ENCODE results near the gene ZNF793. TPM values are rescaled to one million over a fixed set of nuclear protein-coding genes. Genes with fewer than 3 reads are reported as not detected.

ZNF793 gene
- total RNA-seq (1 to 10 TPM; 2.3 TPM), total RNA-seq (2.7 to 36.0 (median 12.4) reads per million in 172 experiments)
- 3.5 TPM for polyA plus RNA-seq (2013, experiment 1 of 2)
- 5.0 TPM for polyA plus RNA-seq (2013, experiment 2 of 2)

DNA sequence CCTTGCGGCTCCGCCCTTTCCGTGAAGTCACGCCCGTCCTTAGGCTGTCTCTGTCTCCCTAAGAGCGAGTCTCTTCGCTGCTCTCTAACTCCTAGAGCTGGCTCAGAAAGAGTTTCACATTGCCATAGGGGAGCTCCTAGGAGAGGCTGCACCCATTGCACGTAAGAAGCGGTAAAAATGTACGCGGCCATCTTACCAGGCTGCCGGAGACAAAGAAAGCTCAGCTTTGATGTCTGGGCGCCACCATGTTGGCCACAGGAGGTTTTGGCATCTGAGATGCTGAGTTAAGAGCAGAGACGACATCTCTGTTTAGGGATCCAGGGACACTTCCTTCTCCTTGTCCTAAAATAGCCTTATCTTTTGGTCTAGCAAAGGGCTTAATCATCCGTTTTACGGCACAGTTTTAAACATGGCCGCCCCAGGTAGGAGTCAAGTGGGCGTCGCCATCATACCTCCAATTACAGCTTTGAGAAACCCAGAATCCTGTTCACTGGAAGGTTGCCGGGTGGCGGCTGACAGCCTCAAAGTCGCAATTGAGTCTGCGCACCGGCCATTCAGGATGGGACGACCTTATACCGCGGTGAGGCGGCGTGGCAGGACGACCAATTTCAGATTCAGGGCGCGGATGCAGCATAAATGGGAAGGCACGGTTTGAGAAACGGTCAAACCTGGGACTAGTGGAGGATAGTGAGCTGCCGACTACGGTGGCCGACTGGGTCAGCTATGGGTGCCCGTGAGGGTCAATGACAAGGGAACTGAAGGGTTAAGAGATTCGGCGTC, at the start of gene ZNF793:
Gene ZNF793 (plus strand): TSS at position 553 of the 780 bp plus-strand sequence. CDS start 16,501 bp downstream, outside the sequence.
- POLR2A ChIA-PET, result interaction anchor here (0.6 to 2.4 kb wide), 33 partner anchors 20 to 1292 kb away, joined by 3 to 133 read pairs (median 5); partner anchors contain the start of genes PSMD8, SIPA1L3, ZFP14 and ZFP30
- CTCF ChIA-PET, result interaction anchor here (1.0 to 1.6 kb wide), 3 partner anchors 46 to 533 kb away, joined by 5 to 6 read pairs (median 5); partner anchors contain the start of gene ZNF527
- peak within 1 kb of the TSS; percentile 68 for H3K4me3 ChIP-seq (ENCODE audit: low read length)
- H3K27me3 ChIP-seq (ENCODE audit: control insufficient read depth in 1 of 2, insufficient read depth in 2 of 2, low read length in 2 of 2), result no peaks in the 10 kb centered on the region
- peak within 1 kb of the TSS; percentile 88 to 92 for H3K27ac ChIP-seq (ENCODE audit: low read depth in 1 of 2, low read length in 2 of 2)
- no peaks in the 10 kb centered on the region for H3K36me3 ChIP-seq (ENCODE audit: insufficient read depth, low read length)
- intact Hi-C loops (cut with DNase I, micrococcal nuclease), result loop anchor here (1.0 to 10.0 kb wide), 7 partner anchors 37 to 1292 kb away; partner anchors contain the start of genes ZNF540 (in 2 of the 2), ZNF570 (in 2 of the 2), ZNF571 (in 2 of the 2) and ZNF146 (in 1 of the 2)
- H3K4me3 Mint-ChIP-seq, result no peak within 1 kb of the TSS
- peaks cover 20% of the 10 kb centered on the region for H3K4me1 ChIP-seq (ENCODE audit: insufficient read depth, low read length)
- DNase-seq, result peak; percentile 68 to 92 (median 78)
- H3K27ac Mint-ChIP-seq, result no peak within 1 kb of the TSS
- no peaks in the 10 kb centered on the region for H3K4me1 Mint-ChIP-seq (ENCODE audit: low read depth)
- H3K36me3 Mint-ChIP-seq (ENCODE audit: low read depth), result peaks cover 51% of the 10 kb centered on the region
- peak; percentile 85 for ATAC-seq (ENCODE audit: poor library complexity)
- TF ChIP-seq CTCF (IDR thresholded peaks at IDR 0.05), result no peak
- H3K27me3 Mint-ChIP-seq, result no peaks in the 10 kb centered on the region
- peaks cover 19% of the 10 kb centered on the region for H3K9me3 Mint-ChIP-seq
- peaks cover 11 to 36% of the 10 kb centered on the region in 2 experiments for H3K9me3 ChIP-seq (ENCODE audit: control insufficient read depth in 1 of 2, insufficient read depth in 1 of 2, low read length in 2 of 2)

GRCh38 chr19:37466277-37466797, 40.4 kb upstream of the ZNF793 start:
- Mint-ChIP-seq H3K4me1 (ENCODE audit: low read depth) (peaks cover 44% of the 10 kb centered on the region), H3K4me3 (peak overlapping the region; percentile 93), H3K9me3 (peaks cover 14% of the 10 kb centered on the region), H3K27me3 (no peaks in the 10 kb centered on the region), H3K27ac (peak overlapping the region; percentile 100), H3K36me3 (ENCODE audit: low read depth) (peaks cover 51% of the 10 kb centered on the region)
- POLR2A ChIA-PET, result interaction anchor here (1.2 to 4.4 kb wide), 9 partner anchors 40 to 493 kb away, joined by 3 to 133 read pairs (median 9); partner anchors contain the start of genes ZFP30, ZNF383, ZNF420 and ZNF527
- intact Hi-C loops (cut with DNase I, micrococcal nuclease), result loop anchor here (2.0 to 10.0 kb wide), 11 partner anchors 96 to 799 kb away; partner anchors contain the start of genes ZNF461 (in 2 of the 2), SIPA1L3 (in 1 of the 2), WDR87 (in 1 of the 2) and ZNF345 (in 1 of the 2)
- Histone ChIP-seq H3K4me1 (ENCODE audit: insufficient read depth, low read length) (peaks cover 32% of the 10 kb centered on the region), H3K36me3 (ENCODE audit: insufficient read depth, low read length) (peaks cover 32% of the 10 kb centered on the region), H3K9me3 (ENCODE audit: control insufficient read depth in 1 of 2, insufficient read depth in 1 of 2, low read length in 2 of 2) (peaks cover 24 to 28% of the 10 kb centered on the region in 2 experiments), H3K27me3 (ENCODE audit: control insufficient read depth in 1 of 2, insufficient read depth in 2 of 2, low read length in 2 of 2) (no peaks in the 10 kb centered on the region), H3K4me3 (ENCODE audit: low read length) (peak overlapping the region; percentile 82), H3K27ac (ENCODE audit: low read depth in 1 of 2, low read length in 2 of 2) (peak overlapping the region; percentile 83 to 87)
- no peak for ATAC-seq (ENCODE audit: poor library complexity)
- no peak for DNase-seq
- no peak for TF ChIP-seq CTCF (IDR thresholded peaks at IDR 0.05)
- CTCF ChIA-PET, result no interaction called here
